SHP77 treated with DMSO at 0.1 percent for 48 hours (cell line): ENCODE measurements around the gene RCBTB1.
"Not testable (repeated sequence)": the region's sequence is repeated elsewhere in the genome, so short reads cannot be mapped to it uniquely, and the experiment has no call there.

Source experiments
- DNase-seq: peaks from one replicate; lab custom pipeline; 2025; lab: John Stamatoyannopoulos, UW

Gene RCBTB1

GRCh38 chr13:49604570-49604969, 19.2 kb upstream of the RCBTB1 start:
- DNase-seq = no peak

- DNase-seq = not testable (repeated sequence)
Measured at GRCh38 chr13:49602615-49603014, 17.3 kb upstream of the RCBTB1 start.

GRCh38 chr13:49602005-49602404, 16.6 kb upstream of the RCBTB1 start:
- DNase-seq = no peak

- DNase-seq = no peak
Measured at GRCh38 chr13:49597043-49597641, 11.8 kb upstream of the RCBTB1 start.

- DNase-seq = no peak
Measured at GRCh38 chr13:49596221-49596620, 10.9 kb upstream of the RCBTB1 start.

GRCh38 chr13:49594576-49594975, 9.2 kb upstream of the RCBTB1 start:
- DNase-seq = no peak

GRCh38 chr13:49593876-49594275, 8.5 kb upstream of the RCBTB1 start:
- DNase-seq = not testable (repeated sequence)

GRCh38 chr13:49590714-49591113, 5.4 kb upstream of the RCBTB1 start:
- not testable (repeated sequence) for DNase-seq

GRCh38 chr13:49587311-49587847, 2.0 kb upstream of the RCBTB1 start:
- DNase-seq = no peak

GRCh38 chr13:49586717-49587116, 1.4 kb upstream of the RCBTB1 start:
- DNase-seq = no peak

GRCh38 chr13:49584771-49585182, 581 bp downstream of the RCBTB1 start:
- DNase-seq = no peak

GRCh38 chr13:49580980-49581680, 4.2 kb downstream of the RCBTB1 start:
- DNase-seq = no peak

GRCh38 chr13:49579501-49579900, 5.9 kb downstream of the RCBTB1 start:
- no peak for DNase-seq

GRCh38 chr13:49571299-49572240, 13.8 kb downstream of the RCBTB1 start:
- no peak for DNase-seq

GRCh38 chr13:49569993-49570689, 15.2 kb downstream of the RCBTB1 start:
- no peak for DNase-seq

GRCh38 chr13:49567491-49567890, 17.9 kb downstream of the RCBTB1 start:
- DNase-seq = no peak

- DNase-seq = no peak
Measured at GRCh38 chr13:49566461-49566860, 18.9 kb downstream of the RCBTB1 start.

- not testable (repeated sequence) for DNase-seq
Measured at GRCh38 chr13:49565461-49565860, 19.9 kb downstream of the RCBTB1 start.

GRCh38 chr13:49563516-49563915, 21.8 kb downstream of the RCBTB1 start:
- no peak for DNase-seq

GRCh38 chr13:49561062-49561410, 24.3 kb downstream of the RCBTB1 start:
- DNase-seq = no peak

GRCh38 chr13:49560270-49561061, 24.9 kb downstream of the RCBTB1 start:
- DNase-seq = no peak
